H1 (cell line): ENCODE results near the gene ZBTB49.

Experiments used
- CEBPB ChIP-seq: IDR thresholded peaks from 2 replicates; pipeline ENCODE4 v1.6.1; 2012; ENCODE audit warnings: low read depth, low read length
- CTCF ChIP-seq, 3 experiments: IDR thresholded peaks; 1 replicate in 2 of 3; 2 replicates in 1 of 3; pipeline versions ENCODE4 v1.5.1 to v1.6.1; 2011; ENCODE audit warnings: low read length in 3 of 3, mild to moderate bottlenecking in 3 of 3, inconsistent platforms in 2 of 3, low read depth in 1 of 3, moderate library complexity in 1 of 3; ENCODE audit not compliant: insufficient read depth in 1 of 3; ENCODE audit errors: control extremely low read depth in 1 of 3
- EZH2 ChIP-seq: fragments of 200-600 bp; sonication (generic); IDR thresholded peaks from 2 replicates; pipeline ENCODE4 v1.7.1; 2012; ENCODE audit warnings: low read depth, mild to moderate bottlenecking, moderate library complexity, low read length, inconsistent platforms; ENCODE audit not compliant: severe bottlenecking
- JUND ChIP-seq: IDR thresholded peaks from 2 replicates; pipeline ENCODE4 v1.6.1; 2011; ENCODE audit warnings: mild to moderate bottlenecking, improper control_type of control experiment, low read length
- KDM1A ChIP-seq: fragments of 200-600, 300-600 bp; sonication (generic); IDR thresholded peaks from 2 replicates; pipeline ENCODE4 v1.7.1; 2016; ENCODE audit warnings: mild to moderate bottlenecking, low read length, borderline replicate concordance
- POLR2A ChIP-seq, 2 experiments: IDR thresholded peaks; 1 replicate in 1 of 2; 2 replicates in 1 of 2; pipeline ENCODE4 v1.6.1; 2011; ENCODE audit warnings: low read depth in 2 of 2, low read length in 2 of 2, mild to moderate bottlenecking in 2 of 2; ENCODE audit errors: control extremely low read depth in 1 of 2
- RFX5 ChIP-seq: IDR thresholded peaks from 2 replicates; pipeline ENCODE4 v1.6.1; 2011; ENCODE audit warnings: low read depth, low read length, improper control_type of control experiment, borderline replicate concordance
- SUZ12 ChIP-seq: fragments of 200-600 bp; sonication (generic); IDR thresholded peaks from 2 replicates; pipeline ENCODE4 v1.6.1; 2012; ENCODE audit warnings: mild to moderate bottlenecking, inconsistent platforms, low read length, moderate library complexity, mixed read lengths

- TF ChIP-seq CTCF (IDR thresholded peaks at IDR 0.05; ENCODE audit: control extremely low read depth in 1 of 3, insufficient read depth in 1 of 3, low read depth in 1 of 3, low read length in 3 of 3) (no peak), RFX5 (no peak), KDM1A (no peak), JUND (no peak), SUZ12 (no peak), POLR2A (IDR thresholded peaks at IDR 0.05; ENCODE audit: control extremely low read depth in 1 of 2, low read depth in 2 of 2, low read length in 2 of 2) (no peak), EZH2 (no peak), CEBPB (no peak)
Observed at GRCh38 chr4:4245172-4245571, 44.9 kb upstream of the ZBTB49 start.
